ENCODE measurements around the gene BIN1. TPM values are rescaled to one million over a fixed set of nuclear protein-coding genes. Genes with fewer than 3 reads are reported as not detected.

Gene BIN1
- total RNA-seq, 1 experiment from 2014 or later = 34.1 TPM

DNA sequence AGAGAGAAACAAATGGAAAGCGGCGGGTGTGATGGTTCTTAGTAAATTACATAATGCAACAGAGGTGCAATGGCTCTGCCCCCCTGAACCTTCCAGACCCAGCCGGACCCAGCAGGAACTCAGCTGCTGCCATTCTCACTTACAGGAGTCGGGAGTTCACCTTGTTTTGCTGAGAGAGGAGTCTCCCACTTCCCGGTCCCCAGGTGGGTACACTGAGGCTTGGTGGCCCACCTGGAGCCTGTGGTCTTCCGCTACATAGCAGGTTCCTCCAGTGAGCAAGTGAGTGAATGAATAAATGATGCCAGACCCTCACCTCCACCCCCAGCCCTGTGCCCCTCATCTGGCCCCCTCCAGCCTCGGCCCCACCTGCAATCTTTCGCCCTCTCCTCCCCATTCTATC lies 11.2 kb downstream of the BIN1 start:
- H3K4me3 ChIP-seq (ENCODE audit: low read depth, low read length, poor library complexity, severe bottlenecking) = no peak overlapping the region
- H3K27ac ChIP-seq (ENCODE audit: low read depth, low read length, poor library complexity, severe bottlenecking) = no peak overlapping the region
- H3K4me1 ChIP-seq (ENCODE audit: insufficient read depth, low read length, poor library complexity, severe bottlenecking) = no peaks in the 10 kb centered on the region
- TF ChIP-seq, protein P1, sequence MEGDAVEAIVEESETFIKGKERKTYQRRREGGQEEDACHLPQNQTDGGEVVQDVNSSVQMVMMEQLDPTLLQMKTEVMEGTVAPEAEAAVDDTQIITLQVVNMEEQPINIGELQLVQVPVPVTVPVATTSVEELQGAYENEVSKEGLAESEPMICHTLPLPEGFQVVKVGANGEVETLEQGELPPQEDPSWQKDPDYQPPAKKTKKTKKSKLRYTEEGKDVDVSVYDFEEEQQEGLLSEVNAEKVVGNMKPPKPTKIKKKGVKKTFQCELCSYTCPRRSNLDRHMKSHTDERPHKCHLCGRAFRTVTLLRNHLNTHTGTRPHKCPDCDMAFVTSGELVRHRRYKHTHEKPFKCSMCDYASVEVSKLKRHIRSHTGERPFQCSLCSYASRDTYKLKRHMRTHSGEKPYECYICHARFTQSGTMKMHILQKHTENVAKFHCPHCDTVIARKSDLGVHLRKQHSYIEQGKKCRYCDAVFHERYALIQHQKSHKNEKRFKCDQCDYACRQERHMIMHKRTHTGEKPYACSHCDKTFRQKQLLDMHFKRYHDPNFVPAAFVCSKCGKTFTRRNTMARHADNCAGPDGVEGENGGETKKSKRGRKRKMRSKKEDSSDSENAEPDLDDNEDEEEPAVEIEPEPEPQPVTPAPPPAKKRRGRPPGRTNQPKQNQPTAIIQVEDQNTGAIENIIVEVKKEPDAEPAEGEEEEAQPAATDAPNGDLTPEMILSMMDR (conservative IDR thresholded peaks at IDR 0.05; ENCODE audit: low read depth, low read length) = no peak
- TF ChIP-seq EZH2 (IDR thresholded peaks at IDR 0.05; ENCODE audit: borderline replicate concordance, low read depth, low read length, poor library complexity, severe bottlenecking) = no peak
- CTCF ChIA-PET = interaction anchor here (0.7 kb wide), 1 partner anchor 28 kb away, joined by 3 read pairs; no protein-coding TSS in a partner anchor
- H3K9me3 ChIP-seq (ENCODE audit: low read depth, low read length, poor library complexity, severe bottlenecking) = no peaks in the 10 kb centered on the region
- no peak for DNase-seq (ENCODE audit: low spot score)
- BruUV-seq (replicated peaks) = no TSS peak
- H3K27me3 ChIP-seq (replicated peaks; ENCODE audit: insufficient read depth, low read depth, low read length, poor library complexity) = no peaks in the 10 kb centered on the region
- H3K36me3 ChIP-seq (ENCODE audit: insufficient read depth, low read length, poor library complexity, severe bottlenecking) = no peaks in the 10 kb centered on the region
- intact Hi-C loops (cut with micrococcal nuclease; ENCODE audit: unreplicated experiment) = no loop called here
- POLR2A ChIA-PET (ENCODE audit: low non-redundant PET) = no interaction called here

DNA sequence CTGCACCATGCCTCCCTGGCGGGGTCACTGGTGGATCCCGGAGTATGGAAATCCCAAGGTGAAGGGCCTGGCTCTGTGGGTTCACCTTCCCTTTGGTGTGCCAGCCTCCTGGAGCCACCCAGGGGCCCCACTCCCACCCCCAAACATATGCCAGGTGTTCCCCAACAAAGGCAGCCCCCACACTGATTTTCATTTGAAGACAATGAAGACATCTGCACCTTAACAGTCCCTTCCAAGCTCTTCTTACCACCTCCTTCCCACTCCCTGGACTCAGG lies 11.7 kb downstream of the BIN1 start:
- H3K27ac ChIP-seq (ENCODE audit: low read depth, low read length, poor library complexity, severe bottlenecking) = no peak overlapping the region
- TF ChIP-seq, protein P1 (conservative IDR thresholded peaks at IDR 0.05; ENCODE audit: low read depth, low read length) = no peak
- no peak for TF ChIP-seq EZH2 (IDR thresholded peaks at IDR 0.05; ENCODE audit: borderline replicate concordance, low read depth, low read length, poor library complexity, severe bottlenecking)
- H3K4me3 ChIP-seq (ENCODE audit: low read depth, low read length, poor library complexity, severe bottlenecking) = no peak overlapping the region
- intact Hi-C loops (cut with micrococcal nuclease; ENCODE audit: unreplicated experiment) = no loop called here
- ChIA-PET CTCF (no interaction called here), POLR2A (ENCODE audit: low non-redundant PET) (no interaction called here)
- H3K9me3 ChIP-seq (ENCODE audit: low read depth, low read length, poor library complexity, severe bottlenecking) = no peaks in the 10 kb centered on the region
- H3K4me1 ChIP-seq (ENCODE audit: insufficient read depth, low read length, poor library complexity, severe bottlenecking) = no peaks in the 10 kb centered on the region
- no peak for DNase-seq (ENCODE audit: low spot score)
- no TSS peak for BruUV-seq (replicated peaks)
- no peaks in the 10 kb centered on the region for H3K36me3 ChIP-seq (ENCODE audit: insufficient read depth, low read length, poor library complexity, severe bottlenecking)
- no peaks in the 10 kb centered on the region for H3K27me3 ChIP-seq (replicated peaks; ENCODE audit: insufficient read depth, low read depth, low read length, poor library complexity)

DNA sequence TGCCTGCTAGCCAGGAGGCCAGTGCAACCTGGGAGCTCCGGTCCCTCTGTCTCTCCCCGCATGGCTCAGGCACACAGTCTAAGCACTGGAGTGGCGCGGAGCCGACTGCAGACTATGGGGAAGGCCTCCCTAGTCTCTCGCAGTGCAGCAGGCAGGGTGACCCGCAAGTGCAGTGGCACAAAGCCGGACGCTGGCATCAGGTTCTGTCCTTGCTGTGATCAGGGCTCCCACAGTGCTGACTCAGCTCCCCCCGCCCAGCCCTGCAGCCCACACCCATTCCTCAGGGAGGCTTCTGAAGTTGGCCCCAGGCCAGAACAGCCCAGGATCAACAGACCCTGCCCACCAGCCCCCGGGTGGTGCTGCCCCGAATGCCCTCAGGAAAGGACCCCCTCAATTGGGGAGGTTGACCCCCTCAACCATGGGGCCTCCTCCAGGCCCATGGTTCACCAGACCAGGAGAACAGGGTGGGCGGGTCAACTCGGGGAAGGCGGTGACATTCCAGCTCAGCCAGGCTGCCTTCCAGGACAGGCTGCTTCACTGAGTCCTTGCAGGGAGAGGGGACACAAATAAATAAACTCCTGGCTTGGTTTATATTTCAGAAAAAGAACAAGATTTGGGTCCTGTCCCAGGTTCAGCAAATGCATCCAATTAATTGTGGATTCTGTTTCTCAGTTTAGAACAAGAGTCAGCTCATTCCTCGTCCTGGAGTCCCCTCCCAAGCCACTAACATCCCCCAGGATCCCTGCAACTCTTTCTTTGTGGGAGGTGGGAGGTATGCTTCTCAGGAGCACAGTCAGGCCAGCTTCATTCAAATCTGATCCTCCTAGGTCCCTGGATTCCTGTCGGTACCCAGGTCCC lies 12.2 kb downstream of the BIN1 start:
- DNase-seq (ENCODE audit: low spot score) = no peak
- Histone ChIP-seq H3K36me3 (ENCODE audit: insufficient read depth, low read length, poor library complexity, severe bottlenecking) (no peaks in the 10 kb centered on the region), H3K4me1 (ENCODE audit: insufficient read depth, low read length, poor library complexity, severe bottlenecking) (no peaks in the 10 kb centered on the region), H3K9me3 (ENCODE audit: low read depth, low read length, poor library complexity, severe bottlenecking) (no peaks in the 10 kb centered on the region), H3K27me3 (replicated peaks; ENCODE audit: insufficient read depth, low read depth, low read length, poor library complexity) (no peaks in the 10 kb centered on the region), H3K27ac (ENCODE audit: low read depth, low read length, poor library complexity, severe bottlenecking) (no peak overlapping the region), H3K4me3 (ENCODE audit: low read depth, low read length, poor library complexity, severe bottlenecking) (no peak overlapping the region)
- TF ChIP-seq EZH2 (IDR thresholded peaks at IDR 0.05; ENCODE audit: borderline replicate concordance, low read depth, low read length, poor library complexity, severe bottlenecking) = no peak
- TF ChIP-seq, protein P1 (conservative IDR thresholded peaks at IDR 0.05; ENCODE audit: low read depth, low read length) = no peak
- ChIA-PET POLR2A (ENCODE audit: low non-redundant PET) (interaction anchor here (0.5 kb wide), 1 partner anchor 9 kb away, joined by 3 read pairs; no protein-coding TSS in a partner anchor), CTCF (no interaction called here)
- intact Hi-C loops (cut with micrococcal nuclease; ENCODE audit: unreplicated experiment) = no loop called here
- BruUV-seq (replicated peaks) = no TSS peak

Data from A673 (cell line).